Keratinocyte (primary cell): ENCODE results near the gene GIPC1. TPM values are rescaled to one million over a fixed set of nuclear protein-coding genes. Genes with fewer than 3 reads are reported as not detected.
A peak's percentile ranks its signal among the peaks of the same experiment; 100 is the strongest.

ENCODE experiments used
- DNase-seq: peaks from one replicate; pipeline ENCODE4 v3.0.0-alpha.2; 2011; ENCODE audit warnings: low read depth, missing footprints, low spot score
- FAIRE-seq: peaks from 2 replicates; lab custom pipeline; 2011; peaks lifted over from hg19 to GRCh38; lab: Jason Lieb, UNC
- H2AFZ ChIP-seq: 2 replicates; pipeline ENCODE4 v1.6.0; 2012; ENCODE audit warnings: low read length, control low read depth, inconsistent platforms; ENCODE audit not compliant: control insufficient read depth
- H3K27ac ChIP-seq: 2 replicates; pipeline ENCODE4 v1.5.1; 2011; ENCODE audit warnings: low read length; ENCODE audit not compliant: control insufficient read depth, insufficient read depth
- H3K27me3 ChIP-seq: 3 replicates; pipeline ENCODE4 v1.6.0; 2011; ENCODE audit warnings: low read length; ENCODE audit not compliant: control insufficient read depth, insufficient read depth; ENCODE audit errors: extremely low read depth
- H3K36me3 ChIP-seq, 2 experiments: 2 replicates in 1 of 2; 3 replicates in 1 of 2; pipeline ENCODE4 v1.5.1; 2011; ENCODE audit warnings: low read length in 2 of 2, mild to moderate bottlenecking in 1 of 2; ENCODE audit not compliant: control insufficient read depth in 2 of 2, insufficient read depth in 2 of 2; ENCODE audit errors: extremely low read depth in 1 of 2
- H3K4me1 ChIP-seq: 3 replicates; pipeline ENCODE4 v1.5.1; 2011; ENCODE audit warnings: low read length; ENCODE audit not compliant: control insufficient read depth, insufficient read depth; ENCODE audit errors: extremely low read depth
- H3K4me2 ChIP-seq: 3 replicates; pipeline ENCODE4 v1.6.0; 2011; ENCODE audit warnings: low read depth, low read length; ENCODE audit not compliant: control insufficient read depth, insufficient read depth; ENCODE audit errors: extremely low read depth
- H3K4me3 ChIP-seq, 3 experiments: fragments of 200-600 bp in 1 of 3; sonication (generic) in 1 of 3; 2 replicates in 2 of 3; 3 replicates in 1 of 3; pipeline ENCODE4 v1.5.1; 2011 to 2016; ENCODE audit warnings: low read length in 3 of 3, mild to moderate bottlenecking in 3 of 3, control low read depth in 2 of 3, inconsistent platforms in 1 of 3, low read depth in 1 of 3, mixed read lengths in 1 of 3, mixed run types in 1 of 3, moderate library complexity in 1 of 3; ENCODE audit not compliant: control insufficient read depth in 2 of 3, insufficient read depth in 2 of 3; ENCODE audit errors: extremely low read depth in 1 of 3
- H3K79me2 ChIP-seq: 2 replicates; pipeline ENCODE4 v1.6.0; 2012; ENCODE audit warnings: low read length; ENCODE audit not compliant: control insufficient read depth, insufficient read depth
- H3K9ac ChIP-seq: 3 replicates; pipeline ENCODE4 v1.6.0; 2011; ENCODE audit warnings: low read length; ENCODE audit not compliant: control insufficient read depth, insufficient read depth; ENCODE audit errors: extremely low read depth
- H3K9me1 ChIP-seq: 3 replicates; pipeline ENCODE4 v1.6.0; 2011; ENCODE audit warnings: low read length; ENCODE audit not compliant: control insufficient read depth, insufficient read depth; ENCODE audit errors: extremely low read depth
- H3K9me3 ChIP-seq: 2 replicates; pipeline ENCODE4 v1.5.1; 2012; ENCODE audit warnings: low read depth, low read length; ENCODE audit not compliant: control insufficient read depth
- H4K20me1 ChIP-seq: 3 replicates; pipeline ENCODE4 v1.6.0; 2011; ENCODE audit warnings: low read length; ENCODE audit not compliant: control insufficient read depth, insufficient read depth; ENCODE audit errors: extremely low read depth
- CTCF ChIP-seq, 3 experiments: IDR thresholded peaks in 1 of 3; conservative IDR thresholded peaks in 1 of 3; optimal IDR thresholded peaks in 1 of 3; 2 replicates in 2 of 3; 3 replicates in 1 of 3; pipeline versions ENCODE3 to v1.5.1; 2011; ENCODE audit warnings: low read length in 3 of 3, mild to moderate bottlenecking in 3 of 3, moderate library complexity in 2 of 3, control low read depth in 1 of 3, inconsistent platforms in 1 of 3; ENCODE audit not compliant: insufficient read depth in 2 of 3; ENCODE audit errors: extremely low read depth in 1 of 3
- EZH2 ChIP-seq: IDR thresholded peaks from one replicate; pipeline ENCODE4 v1.6.1; 2012; ENCODE audit warnings: inconsistent platforms, mild to moderate bottlenecking, low read length, moderate library complexity
- dilution Hi-C: fragments of 300-500 bp; cut with MboI; formaldehyde crosslinking; loops from one replicate; pipeline ENCODE4 v1.7.0; 2020; ENCODE audit warnings: low sequenced_read_pairs; ENCODE audit not compliant: extremely low pct_ligation_motif_present
- polyA plus RNA-seq, 5 experiments: library from polyadenylated mRNA; depleted of rRNA in 3 of 5; stranded (reverse) in 3 of 5; stranded (forward) in 1 of 5; unstranded in 1 of 5; fragments of >200 nt; gene quantifications; 1 replicate in 1 of 5; 2 replicates in 3 of 5; 3 replicates in 1 of 5; pipeline versions ENCODE4 v1.2.1 to v1.2.3, GENCODE V29; 2011 to 2012; ENCODE audit warnings: missing spikeins in 2 of 5, low read depth in 1 of 5, low replicate concordance in 1 of 5

Gene GIPC1
- polyA plus RNA-seq, 1 donor (not counting 4 experiments of a cell fraction or from before 2014, with no cell fraction given), result 166 TPM

GRCh38 chr19:14495672-14496028 lies 277 bp downstream of the GIPC1 start:
- no peak for FAIRE-seq

GRCh38 chr19:14494910-14495671 lies 836 bp downstream of the GIPC1 start:
- no peak for FAIRE-seq
- TF ChIP-seq CTCF (optimal IDR thresholded peaks at IDR 0.05 in 1 of 3, IDR thresholded peaks at IDR 0.05 in 1 of 3, conservative IDR thresholded peaks at IDR 0.05 in 1 of 3; ENCODE audit: extremely low read depth in 1 of 3, insufficient read depth in 2 of 3, low read length in 3 of 3) (no peak), EZH2 (no peak)
- Histone ChIP-seq H3K4me1 (peaks cover 27% of the 10 kb centered on the region), H3K9me1 (no peaks in the 10 kb centered on the region), H2AFZ (peak overlapping the region; percentile 9), H3K27ac (peak overlapping the region; percentile 81), H4K20me1 (peaks cover 10% of the 10 kb centered on the region), H3K4me2 (peak overlapping the region; percentile 93), H3K9me3 (no peaks in the 10 kb centered on the region), H3K79me2 (peaks cover 44% of the 10 kb centered on the region), H3K9ac (peak overlapping the region; percentile 86), H3K4me3 (peak overlapping the region; percentile 92 to 95 (median 94)), H3K36me3 (peaks cover 7 to 14% of the 10 kb centered on the region in 2 experiments), H3K27me3 (no peaks in the 10 kb centered on the region)
- dilution Hi-C loops, result no loop called here
- DNase-seq, result no peak

More at GRCh38 chr19:14495672-14496028, 277 bp downstream of the GIPC1 start:
- Histone ChIP-seq H3K4me1 (peaks cover 27% of the 10 kb centered on the region), H3K79me2 (peaks cover 44% of the 10 kb centered on the region), H3K36me3 (peaks cover 7 to 14% of the 10 kb centered on the region in 2 experiments), H4K20me1 (peaks cover 10% of the 10 kb centered on the region), H3K9ac (peak overlapping the region; percentile 86), H3K9me1 (no peaks in the 10 kb centered on the region), H3K4me3 (peak overlapping the region; percentile 92 to 95 (median 94)), H3K9me3 (no peaks in the 10 kb centered on the region), H3K27me3 (no peaks in the 10 kb centered on the region), H3K27ac (peak overlapping the region; percentile 81), H2AFZ (peak overlapping the region; percentile 9), H3K4me2 (peak overlapping the region; percentile 93)
- dilution Hi-C loops, result no loop called here
- TF ChIP-seq EZH2, result no peak
- no peak for TF ChIP-seq CTCF (optimal IDR thresholded peaks at IDR 0.05 in 1 of 3, IDR thresholded peaks at IDR 0.05 in 1 of 3, conservative IDR thresholded peaks at IDR 0.05 in 1 of 3; ENCODE audit: extremely low read depth in 1 of 3, insufficient read depth in 2 of 3, low read length in 3 of 3)
- no peak for DNase-seq
